GM20431 (cell line): ENCODE results near the gene SPRED2.

Source experiments
- in situ Hi-C: fragments of 300-500 bp; cut with MseI, MboI; formaldehyde crosslinking; loops from one replicate; pipeline ENCODE4 v1.15.0; 2020; ENCODE audit warnings: low sequenced_read_pairs; ENCODE audit not compliant: unreplicated experiment

Gene SPRED2, protein sequence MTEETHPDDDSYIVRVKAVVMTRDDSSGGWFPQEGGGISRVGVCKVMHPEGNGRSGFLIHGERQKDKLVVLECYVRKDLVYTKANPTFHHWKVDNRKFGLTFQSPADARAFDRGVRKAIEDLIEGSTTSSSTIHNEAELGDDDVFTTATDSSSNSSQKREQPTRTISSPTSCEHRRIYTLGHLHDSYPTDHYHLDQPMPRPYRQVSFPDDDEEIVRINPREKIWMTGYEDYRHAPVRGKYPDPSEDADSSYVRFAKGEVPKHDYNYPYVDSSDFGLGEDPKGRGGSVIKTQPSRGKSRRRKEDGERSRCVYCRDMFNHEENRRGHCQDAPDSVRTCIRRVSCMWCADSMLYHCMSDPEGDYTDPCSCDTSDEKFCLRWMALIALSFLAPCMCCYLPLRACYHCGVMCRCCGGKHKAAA

DNA sequence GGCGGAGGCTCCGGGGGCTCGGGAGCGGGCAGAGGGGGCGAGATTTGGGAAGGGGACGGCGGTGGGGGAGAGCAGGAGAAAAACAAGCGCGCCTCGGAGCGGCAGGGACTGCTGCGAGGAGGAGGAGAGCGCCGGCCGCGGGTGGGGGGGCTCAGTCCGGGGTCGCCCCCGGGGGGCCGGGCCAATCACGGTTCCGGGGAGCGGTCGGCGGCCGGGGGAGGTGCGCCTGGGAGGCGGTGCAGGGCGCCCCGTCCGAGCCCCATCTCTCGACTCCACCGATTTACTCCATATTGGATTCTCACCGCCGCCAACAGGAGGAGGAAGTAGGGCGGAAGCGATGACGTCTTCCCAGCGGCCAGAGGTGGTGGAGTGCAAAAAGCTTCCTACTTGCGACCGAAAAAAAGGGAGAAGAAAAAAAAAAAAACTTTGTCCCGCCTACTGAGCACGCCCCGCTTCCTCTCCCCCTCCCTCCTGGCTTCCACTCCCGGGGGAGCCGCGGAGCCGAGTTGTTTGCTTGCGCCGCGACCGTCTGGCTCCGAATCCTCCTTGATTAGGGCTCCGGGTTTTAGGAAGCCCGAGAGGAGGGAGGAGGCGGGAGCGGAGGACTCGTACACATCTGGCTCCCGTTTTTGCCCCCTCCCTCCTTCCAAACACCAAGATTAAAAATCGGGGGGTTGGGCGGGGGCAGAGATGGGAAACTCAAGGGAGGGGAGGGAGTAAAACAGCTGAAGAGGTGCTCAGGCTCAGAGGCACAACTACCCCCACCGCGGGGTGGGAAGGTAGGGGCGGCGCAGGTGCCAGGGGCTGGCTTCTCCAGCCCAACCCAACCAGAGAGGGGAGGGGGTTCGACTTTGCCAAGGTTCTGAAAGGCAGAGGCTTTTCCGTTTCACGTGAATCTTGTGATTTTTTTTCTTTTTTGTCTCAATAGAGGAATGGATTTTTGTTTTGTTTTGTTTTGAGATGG is at the start of gene SPRED2:
TSS of gene SPRED2 (minus strand) at position 373 of the 964 bp plus-strand sequence. CDS start 612 bp downstream, outside the sequence.
- in situ Hi-C loops: no loop called here

DNA sequence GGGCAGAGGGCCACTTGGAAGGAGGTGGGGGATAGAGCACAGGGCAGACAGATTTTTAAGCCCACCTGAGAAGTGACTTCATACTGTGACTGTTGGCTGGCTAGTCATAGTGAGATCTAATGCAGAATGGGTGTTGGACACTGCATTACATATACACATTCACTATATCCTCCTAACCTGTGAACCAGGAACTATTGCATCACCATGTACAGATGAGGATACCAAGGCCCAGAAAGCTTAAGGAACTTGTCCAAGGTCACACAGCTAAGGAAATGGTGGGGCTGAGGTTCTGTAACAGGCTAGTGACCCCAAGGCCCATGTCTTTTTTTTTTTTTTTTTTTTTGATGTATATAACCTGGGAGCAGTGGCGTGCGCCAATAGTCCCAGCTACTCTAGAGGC is 49.6 kb upstream of the SPRED2 start:
- in situ Hi-C loops: no loop called here

DNA sequence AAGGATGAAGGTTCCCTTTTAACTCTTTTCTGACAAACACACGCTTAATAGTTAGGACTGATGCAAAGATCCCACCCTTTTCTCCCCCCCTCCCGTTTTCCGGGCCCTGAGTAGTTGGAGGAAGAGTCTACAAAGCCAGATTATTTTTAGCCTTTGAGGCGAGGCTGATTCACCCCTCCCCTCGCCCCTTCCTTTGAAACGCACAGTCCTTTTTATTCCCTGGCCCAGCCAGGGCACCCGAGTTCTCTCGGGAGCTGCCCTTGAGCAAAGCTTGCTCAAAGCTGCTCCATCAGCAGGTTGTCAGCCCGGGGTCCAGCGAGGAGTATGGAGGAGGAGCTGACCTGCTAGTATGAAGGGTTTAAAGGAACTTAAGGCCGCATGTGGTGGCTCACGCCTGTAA is 47.1 kb upstream of the SPRED2 start:
- in situ Hi-C loops: no loop called here

DNA sequence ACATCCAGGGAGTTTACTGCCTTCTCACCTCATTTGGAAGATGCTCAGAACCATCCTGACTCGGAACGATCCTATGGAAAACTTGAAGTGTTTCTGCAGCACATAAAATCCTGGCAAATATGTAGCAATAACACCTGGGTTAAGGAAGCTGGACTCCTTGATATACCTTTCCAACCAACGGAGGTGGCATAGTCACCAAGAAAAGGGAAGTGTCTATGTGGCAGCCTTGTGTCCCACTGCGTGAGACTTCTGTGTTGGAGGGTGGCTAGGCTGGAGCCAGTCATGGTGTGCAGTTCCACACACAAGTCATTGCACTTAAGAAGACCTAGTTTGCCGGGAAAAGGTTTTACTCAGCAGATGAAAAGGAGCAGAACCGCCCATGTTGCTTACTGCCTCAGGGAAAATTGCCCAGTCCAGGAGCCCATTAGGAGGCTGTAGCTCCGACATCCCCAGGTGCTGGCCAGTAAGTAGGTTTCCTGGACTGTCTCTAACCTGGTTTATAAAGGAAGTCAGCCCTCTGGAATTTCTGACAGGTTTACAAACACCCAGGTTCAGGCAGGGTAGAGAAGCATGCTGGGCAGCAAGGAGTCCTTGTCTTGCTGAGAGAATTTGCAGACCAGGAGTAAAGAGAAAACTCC is 46.2 kb upstream of the SPRED2 start:
- in situ Hi-C loops: no loop called here

DNA sequence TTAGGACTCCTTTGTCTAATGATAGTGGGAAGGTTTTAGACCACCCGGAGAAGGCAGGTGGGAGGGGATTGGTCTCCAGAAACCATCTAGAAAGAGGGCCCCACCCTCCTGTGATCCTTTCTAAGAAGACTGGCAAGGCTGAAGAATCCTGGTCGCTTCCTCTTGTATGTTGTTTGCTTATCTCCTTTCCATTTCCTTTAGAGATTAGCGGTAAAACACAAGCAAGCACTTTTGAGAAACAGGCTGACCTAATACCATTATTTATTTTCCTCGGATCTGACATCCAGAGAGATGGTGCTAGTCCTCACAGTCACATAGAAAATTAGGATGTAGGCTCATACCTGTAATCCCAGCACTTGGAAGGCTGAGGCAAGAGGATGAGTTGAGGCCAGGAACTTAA is 45.2 kb upstream of the SPRED2 start:
- in situ Hi-C loops: no loop called here

DNA sequence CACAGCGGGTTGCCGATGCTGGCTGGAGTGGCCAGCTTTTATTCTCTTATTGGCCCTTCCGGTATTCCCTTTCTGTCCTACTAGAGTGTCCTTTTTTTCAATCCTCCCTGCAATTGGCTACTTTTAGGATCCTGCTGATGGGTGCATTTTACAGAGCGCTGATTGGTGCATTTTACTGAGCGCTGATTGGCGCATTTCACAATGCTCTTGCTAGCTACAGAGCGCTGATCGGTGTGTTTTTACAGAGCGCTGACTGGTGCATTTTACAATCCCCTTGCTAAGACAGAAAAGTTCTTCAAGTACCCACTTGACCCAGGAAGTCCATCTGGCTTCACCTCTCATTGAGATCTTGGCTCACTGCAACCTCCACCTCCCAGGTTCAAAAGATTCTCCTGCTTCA is 44.4 kb upstream of the SPRED2 start:
- in situ Hi-C loops: no loop called here

DNA sequence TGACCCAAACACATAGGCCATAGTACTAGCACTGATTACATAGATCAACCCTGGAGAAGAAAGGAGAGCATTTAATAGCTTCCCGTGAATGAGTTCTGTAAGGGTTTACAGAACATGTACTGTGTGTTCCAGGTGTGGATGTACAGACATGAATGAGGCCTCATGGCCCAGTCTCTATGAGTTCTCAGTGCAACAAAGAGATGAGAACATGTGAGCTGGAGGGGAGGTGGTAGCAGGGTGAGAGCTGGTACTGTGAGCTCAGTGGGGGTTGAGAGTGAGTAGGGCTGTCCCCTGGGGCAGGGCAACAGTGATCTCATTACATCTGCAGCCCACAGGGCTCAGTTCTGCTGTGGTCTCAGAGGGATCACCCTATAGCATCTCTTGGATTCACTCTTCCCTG is 42.6 kb upstream of the SPRED2 start:
- in situ Hi-C loops: no loop called here

DNA sequence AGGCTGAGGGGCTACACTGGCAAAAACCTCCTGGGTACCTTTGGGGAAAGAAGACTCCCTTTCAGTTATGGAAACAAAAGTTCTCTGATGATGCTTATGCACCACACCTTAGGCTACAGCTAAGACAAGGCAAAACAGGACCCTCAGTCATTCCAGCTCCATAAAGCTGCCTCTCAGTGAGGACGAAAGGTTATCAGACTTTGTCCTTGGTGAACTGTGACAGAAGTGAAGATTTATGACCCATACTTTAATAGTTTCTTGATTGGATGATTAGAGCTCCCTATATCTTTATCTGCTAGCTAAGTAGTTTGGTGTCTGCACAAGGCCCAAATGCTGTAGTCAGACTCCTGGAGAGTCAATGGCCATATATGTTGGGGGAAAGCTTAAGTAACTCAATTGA is 40.6 kb upstream of the SPRED2 start:
- in situ Hi-C loops: no loop called here

DNA sequence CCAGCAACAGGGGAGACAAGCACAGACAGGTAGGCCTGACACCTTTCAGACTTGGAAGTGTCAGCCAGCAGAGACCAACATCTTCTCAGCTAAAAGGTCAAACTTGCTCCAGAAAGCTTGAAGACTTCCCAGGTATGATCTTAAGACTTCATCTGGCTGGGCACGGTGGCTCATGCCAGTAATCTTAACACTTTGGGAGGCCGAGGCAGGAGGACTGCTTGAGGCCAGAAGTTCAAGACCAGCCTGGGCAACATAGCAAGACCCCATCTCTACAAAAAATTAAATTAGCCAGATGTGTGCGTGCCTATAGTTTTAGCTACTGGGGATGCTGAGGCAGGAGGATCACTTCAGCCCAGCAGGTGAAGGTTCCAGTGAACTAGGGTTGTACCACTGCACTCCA is 39.0 kb upstream of the SPRED2 start:
- in situ Hi-C loops: no loop called here

DNA sequence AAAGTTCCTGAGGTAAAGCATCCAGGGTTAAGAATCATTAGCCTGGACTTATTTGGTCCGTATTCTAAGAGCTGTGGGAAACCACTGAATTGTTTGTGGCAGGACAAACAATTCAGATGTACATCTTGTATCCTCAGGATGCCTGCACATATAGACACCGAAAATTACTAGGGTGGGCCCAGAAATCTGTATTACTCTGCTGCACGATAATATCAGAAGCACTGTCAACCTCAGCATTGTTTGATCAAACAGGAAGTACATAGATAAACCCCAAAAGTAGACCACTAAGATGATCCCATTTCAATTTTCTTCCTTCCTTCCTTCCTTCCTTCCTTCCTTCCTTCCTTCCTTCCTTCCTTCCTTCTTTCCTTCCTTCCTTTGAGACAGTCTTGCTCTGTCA is 34.2 kb upstream of the SPRED2 start:
- in situ Hi-C loops: no loop called here

DNA sequence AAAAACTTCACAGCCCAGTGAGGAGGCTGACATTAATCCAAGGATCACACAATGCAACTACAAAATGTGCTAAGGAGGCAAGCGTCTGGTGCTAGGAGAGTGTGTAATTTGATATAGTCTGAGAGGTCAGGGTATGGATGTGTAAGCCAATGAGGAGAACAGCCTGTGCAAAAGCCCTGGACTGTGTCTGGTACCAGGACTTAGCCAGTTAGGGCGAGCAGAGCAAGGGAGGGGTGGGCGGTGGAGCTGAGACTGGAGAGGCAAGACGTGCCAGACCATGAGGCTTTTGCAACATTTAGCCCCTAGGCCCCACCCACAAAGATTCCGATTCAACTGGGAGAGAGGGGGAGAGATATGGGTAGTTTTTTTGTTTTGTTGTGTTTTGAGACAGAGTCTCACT is 33.5 kb upstream of the SPRED2 start:
- in situ Hi-C loops: no loop called here

DNA sequence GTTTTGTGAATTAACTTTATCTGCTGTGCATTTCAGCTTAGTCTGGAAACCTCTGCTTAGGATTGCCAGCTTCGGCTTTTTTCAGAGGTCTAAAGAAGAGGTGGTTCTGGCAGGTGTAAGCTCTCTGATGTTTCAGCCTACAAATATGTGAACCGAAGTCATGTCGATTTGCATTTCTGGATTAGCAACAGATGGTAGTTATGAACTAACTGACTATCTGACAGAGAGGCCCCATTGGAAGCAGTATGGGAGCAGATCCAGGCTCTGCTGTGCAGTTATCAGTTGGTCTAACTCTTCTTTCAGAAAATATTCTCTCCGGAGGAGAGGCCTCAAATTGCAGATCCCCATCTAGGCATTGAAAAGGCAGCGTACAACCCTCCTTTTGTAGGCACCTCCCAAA is 32.7 kb upstream of the SPRED2 start:
- in situ Hi-C loops: no loop called here

DNA sequence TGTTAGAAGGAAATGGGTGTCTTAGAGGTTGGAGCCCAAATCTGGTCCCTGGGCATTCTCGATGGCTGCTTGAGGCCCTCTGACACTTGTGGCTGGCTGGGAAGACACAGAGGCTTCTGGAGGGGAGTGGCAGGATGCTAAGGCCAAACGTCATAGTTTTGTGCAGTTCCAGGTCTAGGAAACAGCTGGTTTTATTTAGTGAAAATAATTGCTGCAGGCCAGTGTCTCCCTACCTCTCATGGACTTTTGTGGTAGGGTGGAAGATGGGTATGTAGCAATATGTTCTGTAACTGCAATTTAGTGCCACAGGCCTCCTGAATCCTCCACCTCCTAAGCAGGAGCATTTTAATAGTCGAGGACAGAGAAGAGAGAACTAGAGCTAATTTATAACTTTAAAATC is 32.2 kb upstream of the SPRED2 start:
- in situ Hi-C loops: no loop called here

DNA sequence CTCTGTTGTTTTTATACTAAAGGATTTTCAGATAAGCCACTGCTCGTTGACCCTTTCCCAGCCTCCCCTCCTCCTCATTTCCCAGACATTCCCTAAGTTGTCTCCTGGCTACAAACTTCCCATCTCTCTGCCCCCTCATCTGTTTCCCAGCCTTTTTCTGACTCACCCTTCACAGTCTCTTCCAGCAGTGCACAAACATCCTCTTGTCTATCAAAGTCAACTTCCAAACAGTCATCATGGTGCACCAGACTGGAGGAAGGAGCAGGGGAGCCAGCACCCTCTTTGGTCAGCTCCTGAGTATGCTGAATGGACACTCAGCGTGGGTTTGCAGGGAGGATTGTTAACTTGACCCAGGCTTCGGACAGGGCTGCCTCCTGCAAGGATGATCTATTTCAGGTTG is 26.6 kb upstream of the SPRED2 start:
- in situ Hi-C loops: no loop called here

DNA sequence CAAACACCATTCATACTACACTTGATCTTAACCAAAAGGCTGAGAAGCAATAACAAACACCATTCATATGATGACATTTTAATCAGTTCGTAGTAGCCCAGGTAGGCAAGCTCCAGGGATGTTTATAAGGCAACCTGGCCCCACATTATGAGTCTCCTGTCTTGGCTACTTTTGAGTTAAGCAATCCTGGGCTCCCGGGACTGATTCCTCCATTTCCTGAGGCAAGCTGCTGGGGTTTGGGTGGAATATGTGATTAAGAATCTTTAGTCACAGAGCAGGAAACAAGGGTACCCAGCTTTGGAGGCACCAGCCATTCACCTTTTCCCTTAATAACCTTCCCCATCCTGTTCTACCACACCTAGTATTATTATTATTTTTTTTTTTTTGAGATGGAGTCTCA is 24.5 kb upstream of the SPRED2 start:
- in situ Hi-C loops: no loop called here

DNA sequence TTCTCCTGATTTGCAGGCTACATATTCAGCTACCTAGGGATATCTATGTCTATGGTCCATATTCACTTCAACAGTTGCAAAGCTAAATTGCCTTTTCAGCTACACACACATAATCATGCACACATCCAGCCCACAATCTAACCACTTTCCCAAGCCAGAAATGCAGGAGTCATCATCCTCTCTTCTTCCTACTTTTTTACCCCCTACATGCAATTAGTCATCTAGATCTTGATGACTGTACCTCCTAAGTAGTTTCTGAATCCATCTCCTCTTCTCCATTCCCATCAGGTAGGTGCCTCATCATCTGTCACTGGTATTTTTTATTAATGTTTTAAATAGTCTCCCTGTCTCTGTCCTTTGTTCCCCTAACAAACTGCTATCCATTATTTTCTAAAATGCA is 23.7 kb upstream of the SPRED2 start:
- in situ Hi-C loops: no loop called here

DNA sequence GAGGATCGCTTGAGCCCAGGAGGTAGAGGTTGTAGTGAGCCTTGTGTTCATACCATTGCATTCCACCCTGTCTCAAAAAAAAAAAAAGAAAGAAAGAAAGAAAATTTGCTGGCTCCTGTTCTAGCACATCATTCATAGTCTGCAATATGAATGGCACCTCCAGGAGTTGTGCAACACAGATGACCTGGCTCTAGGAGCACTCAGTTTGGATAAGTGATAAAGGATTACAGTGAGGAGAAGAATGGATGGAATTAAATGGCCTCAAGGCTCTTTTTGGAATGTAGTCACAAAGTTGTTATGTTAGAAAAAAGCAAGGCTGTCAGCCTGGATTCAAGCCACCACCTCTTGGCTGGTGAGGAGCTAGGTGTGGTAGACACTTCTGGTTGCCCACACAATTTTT is 21.5 kb upstream of the SPRED2 start:
- in situ Hi-C loops: no loop called here

DNA sequence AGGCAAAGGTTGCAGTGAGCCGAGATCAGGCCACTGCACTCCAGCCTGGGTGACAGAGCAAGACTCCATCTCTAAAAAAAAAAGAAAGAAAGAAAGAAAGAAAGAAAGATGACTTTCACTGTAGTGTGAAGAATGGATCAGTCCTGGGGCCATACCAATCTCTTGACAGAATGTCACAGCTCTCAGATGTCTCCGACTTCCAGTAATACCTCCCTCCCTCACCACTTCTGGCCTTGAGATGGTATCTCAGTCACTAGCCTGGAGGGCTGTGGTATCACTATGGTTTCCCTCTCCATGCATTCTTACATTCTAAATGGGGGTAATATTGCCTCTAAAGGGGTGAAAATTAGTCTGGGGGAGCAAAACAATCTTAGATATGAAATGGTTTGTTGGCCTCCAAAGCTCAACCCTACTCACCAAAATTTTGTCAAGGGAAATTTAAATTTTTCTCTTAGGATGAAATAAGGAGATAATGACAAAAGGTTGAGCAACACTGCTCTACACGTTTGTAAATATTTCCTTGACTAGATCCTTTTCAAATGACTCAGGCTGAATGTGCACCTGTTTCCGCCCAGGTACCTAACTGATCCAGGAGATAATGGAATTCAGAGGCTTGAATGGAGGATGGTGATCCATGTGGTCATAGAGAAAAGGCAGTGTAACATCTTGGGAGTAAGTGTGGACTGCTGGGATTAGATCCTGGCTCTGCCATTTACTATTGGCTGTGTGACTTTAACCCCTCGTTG is 19.9 kb upstream of the SPRED2 start:
- in situ Hi-C loops: no loop called here

DNA sequence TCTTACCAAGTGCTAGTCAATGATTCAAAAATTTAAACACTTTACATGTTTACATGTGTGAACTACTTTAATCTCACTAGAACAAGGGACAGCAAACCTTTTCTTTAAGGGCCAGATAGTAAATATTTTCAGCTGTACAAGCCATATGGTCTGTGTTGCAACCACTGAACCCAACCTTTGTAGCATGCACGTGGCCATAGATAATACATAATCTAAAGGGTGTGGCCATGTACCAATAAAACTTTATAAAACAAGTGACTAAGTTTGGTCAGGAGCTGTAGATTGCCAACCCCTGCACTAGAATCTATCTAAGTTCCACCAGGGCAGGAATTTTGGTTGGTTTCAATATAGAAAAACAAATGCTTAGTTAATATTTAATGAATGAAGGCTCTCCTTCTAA is 18.4 kb upstream of the SPRED2 start:
- in situ Hi-C loops: no loop called here

DNA sequence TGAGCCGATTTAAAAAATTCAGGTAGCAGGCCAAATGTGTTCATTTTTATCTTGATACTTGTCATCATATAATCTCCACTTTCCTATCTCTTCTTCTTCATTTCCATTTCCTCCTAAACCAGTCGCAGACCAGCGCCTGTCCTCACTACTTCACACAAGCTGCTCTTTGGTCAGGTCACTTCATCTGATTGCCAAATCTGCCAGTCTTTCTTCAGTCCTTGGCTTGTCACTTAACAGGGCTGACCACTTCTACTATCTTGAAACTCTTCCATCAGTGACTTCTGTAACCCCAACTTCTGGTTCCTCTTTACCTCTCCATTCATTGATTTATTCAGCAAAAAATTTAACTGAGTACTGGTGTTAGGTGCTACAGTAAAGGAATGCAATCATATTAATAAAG is 18.0 kb upstream of the SPRED2 start:
- in situ Hi-C loops: no loop called here
